ACHN (cell line): ENCODE data around the gene DAPK2.
"Not testable (repeated sequence)": the region's sequence is repeated elsewhere in the genome, so short reads cannot be mapped to it uniquely, and the experiment has no call there.

Experiments used
- DNase-seq: peaks from one replicate; pipeline ENCODE4 v3.0.0-alpha.2; 2015
- in situ Hi-C: cut with HindIII; loops from 2 replicates; pipeline ENCODE4 v1.10.0; 2017; ENCODE audit warnings: low sequenced_read_pairs, low pct_ligation_motif_present, low pct_unique_long_range_greater_than_20kb

The DAPK2 gene

DNA sequence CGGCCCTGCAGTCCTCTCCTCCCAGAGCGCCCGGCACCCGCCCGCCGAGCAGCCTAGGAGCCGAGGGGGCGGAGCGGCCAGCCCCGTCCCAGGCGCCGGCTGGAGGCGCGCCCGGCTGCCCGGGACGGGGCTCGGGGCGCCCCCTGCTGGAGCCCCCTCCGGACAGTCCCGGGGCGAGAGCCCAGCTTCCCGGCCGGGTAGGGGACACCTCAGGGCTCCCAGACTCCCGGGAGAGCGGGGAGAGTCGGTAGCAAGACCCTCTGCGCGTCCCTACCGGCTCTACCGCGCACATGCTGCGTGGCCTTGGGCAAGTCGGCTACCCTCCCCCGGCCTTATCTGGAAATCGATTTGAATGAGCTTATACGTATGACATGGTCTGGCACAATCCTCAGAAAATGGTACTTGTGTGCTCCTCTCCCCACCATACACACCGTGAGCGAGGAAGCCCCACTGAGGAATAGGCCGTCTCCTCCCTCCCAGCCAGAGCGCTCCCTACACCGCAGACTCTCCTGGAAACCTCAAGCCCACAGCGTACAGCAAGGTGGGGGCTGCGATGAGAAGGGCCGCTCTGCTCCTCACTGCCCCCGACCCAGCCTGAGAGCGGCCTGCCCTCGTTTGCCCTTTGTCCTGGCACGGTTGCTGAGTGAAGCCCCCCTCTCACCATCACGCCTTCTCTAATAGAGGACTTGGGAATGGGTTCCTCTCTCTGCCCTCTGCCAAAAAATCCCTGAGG lies at the start of gene DAPK2:
TSS of gene DAPK2 (minus strand) at position 65 of the 733 bp plus-strand sequence. CDS start 6,224 bp downstream, outside the sequence.
- peak; percentile 67 for DNase-seq
- in situ Hi-C loops, result no loop called here

DNA sequence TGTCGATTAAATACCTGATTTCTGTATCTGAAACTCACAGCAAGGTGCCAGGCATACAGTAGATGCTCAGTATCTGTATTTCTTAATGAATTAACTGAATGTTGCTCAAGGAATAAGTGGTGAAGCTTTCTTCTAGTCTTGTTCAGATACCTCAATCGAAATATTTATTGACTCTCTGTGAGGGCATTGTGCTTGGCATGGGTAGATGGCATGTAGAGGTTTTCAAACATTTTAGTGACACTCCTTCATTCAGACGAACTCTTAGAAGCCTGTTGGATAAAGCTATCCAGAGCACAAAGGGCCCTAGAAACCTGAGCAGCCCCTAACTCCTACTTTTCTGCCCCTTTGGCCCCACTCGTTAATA lies 49.1 kb upstream of the DAPK2 start:
- no peak for DNase-seq
- in situ Hi-C loops, result no loop called here

DNA sequence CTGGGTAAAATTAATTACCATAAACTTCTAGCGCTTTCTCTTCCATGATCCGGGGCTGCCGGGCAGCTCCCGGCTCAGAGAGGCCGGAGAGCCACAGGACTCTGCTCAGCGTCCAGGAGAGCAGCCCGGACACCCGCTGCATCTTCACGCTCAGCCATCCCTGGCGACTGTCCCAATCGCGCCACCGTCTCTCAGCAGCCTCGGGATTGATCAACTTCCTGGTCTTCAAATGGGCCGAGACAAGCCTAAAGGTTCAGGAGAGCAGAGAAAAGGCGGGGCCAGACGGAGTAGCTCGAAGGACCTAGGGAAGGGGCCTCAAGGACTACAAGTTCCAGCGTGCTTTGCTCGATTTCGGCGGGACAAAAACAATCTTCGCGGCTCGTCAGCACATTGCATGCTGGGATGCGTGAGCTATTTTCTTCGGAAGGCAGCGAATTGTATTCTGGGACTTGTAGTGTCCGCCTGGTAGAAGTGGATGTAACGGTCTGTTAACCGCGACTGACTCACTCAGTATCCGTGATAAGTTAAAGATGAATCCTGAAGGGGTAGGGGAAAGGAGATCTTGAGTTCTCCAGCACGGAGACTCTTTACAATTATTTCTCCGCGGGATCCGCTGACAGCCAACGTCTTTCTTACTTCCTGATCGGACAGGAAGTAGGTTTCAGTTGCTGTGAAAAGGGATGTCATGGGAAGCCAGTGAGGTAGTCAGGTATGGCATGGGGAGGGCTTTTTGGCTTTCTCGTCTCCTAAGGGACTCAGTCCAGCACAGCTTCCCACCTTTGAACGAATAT lies 47.5 kb upstream of the DAPK2 start, which contains the start of gene CIAO2A:
TSS of gene CIAO2A (minus strand) at position 212 of the 791 bp plus-strand sequence. CDS start at position 142, 70 bp downstream.
- DNase-seq, result peak; percentile 99
- in situ Hi-C loops, result no loop called here

DNA sequence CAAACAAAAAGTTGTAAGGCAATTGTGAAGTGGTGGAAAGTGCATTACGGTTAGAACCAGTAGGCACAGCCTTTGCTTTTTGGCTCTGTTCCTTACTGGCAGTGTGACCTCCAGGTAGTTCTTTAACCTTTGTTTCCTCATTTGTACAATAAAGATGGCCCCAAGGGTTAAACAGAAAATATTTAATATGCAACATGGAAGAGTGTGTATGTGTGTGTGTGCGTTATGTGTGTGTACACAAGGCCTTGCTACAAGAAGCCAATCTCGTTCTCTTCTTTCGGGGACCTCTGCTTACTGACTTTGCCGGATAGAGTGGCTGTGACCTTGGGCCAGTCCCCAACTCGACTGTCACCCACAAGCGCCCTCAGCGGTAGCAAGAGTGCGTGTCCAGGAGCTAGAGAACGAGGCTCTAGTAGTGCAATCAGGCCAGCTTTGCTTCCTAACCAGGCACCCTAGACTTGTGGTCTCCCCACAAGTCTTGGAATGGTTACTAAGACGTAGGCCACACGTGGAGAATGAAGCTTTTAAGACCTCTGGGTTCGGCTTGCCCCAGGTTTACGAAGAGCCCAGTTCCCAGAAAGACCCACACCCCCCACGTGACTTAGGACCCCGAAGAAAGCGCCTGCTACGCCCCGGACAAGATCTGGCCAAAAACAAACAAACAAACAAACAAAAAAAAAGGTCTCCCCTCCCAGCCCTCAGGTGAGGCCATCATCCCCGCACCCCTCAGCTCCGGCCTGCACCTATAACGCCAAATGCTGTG lies 46.8 kb upstream of the DAPK2 start:
- DNase-seq, result peak; percentile 46

DNA sequence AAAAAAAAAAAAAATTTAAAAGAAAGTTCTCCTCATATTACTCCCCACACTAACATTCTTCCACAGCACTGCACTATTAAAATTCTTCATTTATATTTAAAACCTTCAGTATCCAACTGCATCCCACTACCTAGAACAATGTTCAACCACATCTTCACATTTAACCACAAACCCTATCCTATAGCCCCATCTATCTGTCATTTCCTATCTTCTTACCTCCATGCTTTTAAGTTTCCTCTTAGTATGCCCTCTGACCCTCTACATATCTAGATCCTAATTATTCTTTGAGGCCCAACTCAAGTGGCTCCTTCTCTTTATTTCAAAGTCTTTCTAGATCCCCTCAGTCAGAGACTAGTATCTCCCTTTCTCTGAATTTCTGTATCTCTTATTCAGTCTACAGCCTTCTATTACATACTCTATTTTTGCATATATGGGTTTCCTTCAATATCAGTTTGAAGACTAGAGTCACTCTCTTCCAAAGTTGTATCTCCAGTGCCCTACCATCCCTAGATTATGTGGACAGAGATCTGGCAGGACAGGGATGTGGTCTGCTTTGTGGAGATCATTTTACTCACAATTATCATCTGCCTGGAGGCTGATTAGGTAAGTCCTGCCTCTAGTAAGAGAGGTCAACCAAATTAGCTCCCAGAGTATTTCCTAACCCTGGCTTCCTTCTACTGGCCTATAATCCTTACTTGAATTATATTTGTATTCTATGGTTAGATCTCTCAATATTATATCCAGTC lies 46.0 kb upstream of the DAPK2 start:
- no peak for DNase-seq
- in situ Hi-C loops, result no loop called here

More for the DNA sequence above, 46.8 kb upstream of the DAPK2 start:
- in situ Hi-C loops, result no loop called here

DNA sequence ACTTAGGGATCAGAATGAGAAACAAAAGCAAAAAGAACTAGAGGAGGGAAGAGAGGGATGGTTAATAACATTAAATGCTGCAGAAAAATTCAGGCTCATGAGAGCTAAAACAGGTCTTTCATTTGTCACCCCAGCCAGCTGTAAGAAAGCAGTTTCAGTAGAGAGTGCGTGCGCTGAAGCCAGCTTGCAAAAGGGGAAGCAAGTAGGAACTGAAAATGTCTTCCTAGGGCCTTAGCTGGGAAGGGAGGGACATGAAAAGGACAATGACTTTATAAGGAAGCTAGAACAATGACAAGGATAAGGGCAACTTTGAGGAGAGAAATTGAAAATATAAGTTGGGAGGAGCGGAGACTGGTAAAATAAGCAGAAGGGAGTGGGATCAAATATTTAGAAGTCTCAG lies 44.2 kb upstream of the DAPK2 start:
- DNase-seq, result no peak
- in situ Hi-C loops, result no loop called here

DNA sequence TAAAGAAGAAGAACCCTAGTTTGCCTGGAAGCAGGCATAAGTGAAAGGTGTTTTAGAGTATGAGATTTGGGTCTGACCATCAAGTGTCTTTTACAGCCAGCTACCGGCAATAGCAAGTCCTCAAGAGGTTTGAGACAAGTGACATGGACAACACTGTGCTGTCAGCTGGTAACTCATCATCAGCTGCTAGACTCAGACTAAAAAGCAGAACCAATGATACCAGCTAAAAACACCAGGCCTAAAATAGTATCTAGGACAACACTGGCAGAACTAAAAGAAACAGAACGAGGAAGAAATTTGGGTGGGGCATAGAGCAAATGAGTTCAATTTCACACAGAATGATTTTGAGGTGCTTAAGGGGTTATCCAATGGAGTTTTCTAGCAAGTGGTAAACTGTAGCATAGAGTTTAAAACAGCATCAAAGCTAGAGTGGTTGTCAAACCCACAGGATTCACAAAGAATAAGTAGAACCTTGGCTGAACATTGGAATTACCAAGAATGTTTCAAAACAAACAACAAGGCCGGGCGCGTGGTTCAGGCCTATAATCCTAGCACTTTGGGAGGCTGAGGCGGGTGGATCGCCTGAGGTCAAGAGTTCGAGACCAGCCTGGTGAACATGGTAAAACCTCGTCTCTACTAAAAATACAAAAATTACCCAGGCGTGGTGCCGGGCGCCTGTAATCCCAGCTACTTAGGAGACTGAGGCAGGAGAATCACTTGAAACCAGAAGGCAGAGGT lies 43.4 kb upstream of the DAPK2 start:
- DNase-seq, result no peak
- in situ Hi-C loops, result no loop called here

DNA sequence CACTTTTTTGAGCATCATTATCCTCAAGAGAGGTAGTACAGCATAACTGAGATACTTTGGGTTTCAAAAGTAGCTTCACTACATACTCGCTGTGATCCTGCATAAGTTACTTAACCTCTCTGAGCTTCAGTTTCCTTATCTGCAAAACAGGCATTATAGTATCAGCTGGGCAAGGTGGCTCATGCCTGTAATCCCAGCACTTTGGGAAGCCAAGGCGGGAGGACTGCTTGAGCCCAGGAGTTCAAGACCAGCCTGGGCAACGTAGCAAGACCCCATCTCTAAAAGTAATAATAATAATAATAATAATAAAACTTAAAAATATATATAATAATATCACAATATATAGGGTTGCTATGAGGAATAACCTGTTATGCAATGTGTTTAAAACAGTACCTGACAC lies 36.5 kb upstream of the DAPK2 start:
- in situ Hi-C loops, result no loop called here
- no peak for DNase-seq

DNA sequence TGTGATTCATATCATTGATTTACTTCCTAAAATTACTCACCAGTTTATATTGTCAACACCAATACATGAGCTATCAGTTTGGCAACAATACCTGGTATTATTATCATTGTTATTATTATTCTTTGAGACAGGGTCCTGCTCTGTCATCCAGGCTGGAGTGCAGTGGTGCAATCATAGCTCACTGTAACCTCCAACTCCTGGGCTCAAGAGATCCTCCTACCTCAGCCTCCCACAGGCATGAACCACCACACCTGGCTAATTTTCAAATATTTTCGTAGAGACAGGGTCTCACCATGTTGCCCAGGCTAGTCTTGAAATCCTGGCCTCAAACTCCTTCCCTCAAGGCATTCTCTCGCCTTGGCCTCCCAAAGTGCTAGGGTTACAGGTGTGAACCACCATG lies 27.2 kb upstream of the DAPK2 start:
- DNase-seq, in situ Hi-C loops: not testable (repeated sequence)

DNA sequence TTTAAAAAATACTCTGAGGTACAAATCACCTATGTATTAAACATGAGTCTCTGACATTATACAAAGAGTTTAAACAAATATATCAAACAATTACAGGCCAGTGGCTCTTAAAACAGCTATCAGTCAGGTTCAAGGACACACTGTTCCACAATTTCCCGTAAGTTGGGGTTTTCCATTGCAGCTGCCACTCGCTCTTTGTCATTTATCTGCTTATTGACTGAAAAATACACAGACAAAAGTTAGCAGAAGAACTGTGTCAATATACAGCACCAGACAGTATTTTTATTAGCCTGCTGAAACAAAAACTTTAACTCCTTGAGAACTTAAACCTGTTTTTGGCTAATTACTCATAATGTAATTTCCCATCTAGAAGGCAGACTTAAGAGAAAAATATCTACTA lies 26.5 kb upstream of the DAPK2 start:
- DNase-seq, result no peak
- in situ Hi-C loops, result no loop called here

DNA sequence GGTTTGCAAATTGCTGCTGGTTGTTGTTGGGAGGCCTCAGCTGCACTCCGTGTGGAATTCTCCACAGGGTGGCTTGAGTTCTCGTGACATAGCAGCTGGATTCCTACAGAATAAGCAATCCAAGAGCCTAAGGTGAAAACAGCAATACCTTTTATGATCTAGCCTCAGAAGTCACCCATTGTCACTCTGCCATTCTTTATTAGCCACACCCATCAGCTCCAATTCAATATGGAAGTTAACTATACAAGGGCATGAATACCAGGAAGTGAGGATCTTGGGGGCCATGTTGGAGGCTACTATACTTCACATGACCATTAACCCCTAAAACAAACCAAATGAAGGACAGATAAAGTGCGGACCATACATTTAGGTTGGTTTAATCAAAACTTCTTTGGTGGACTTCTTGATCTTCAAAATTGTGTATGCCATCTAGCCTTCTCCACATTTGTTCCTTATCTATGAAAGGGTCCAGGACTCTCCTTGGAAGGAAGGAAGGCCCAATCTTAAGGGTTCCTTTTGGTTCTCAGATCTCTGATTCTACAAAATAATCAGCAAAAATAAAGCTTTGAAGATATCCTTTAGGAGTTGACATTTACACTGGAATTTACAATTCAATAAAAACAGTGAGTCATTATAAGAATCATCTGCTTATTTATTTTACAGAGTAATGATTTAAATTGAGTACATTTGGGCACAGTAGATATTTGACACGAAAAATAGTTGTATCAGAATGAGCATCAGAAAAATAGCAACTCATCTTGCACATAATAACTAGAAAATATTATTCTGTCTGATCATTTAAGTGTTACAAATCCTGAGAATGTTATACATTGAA lies 25.9 kb upstream of the DAPK2 start:
- in situ Hi-C loops, result no loop called here
- DNase-seq, result peak; percentile 11

DNA sequence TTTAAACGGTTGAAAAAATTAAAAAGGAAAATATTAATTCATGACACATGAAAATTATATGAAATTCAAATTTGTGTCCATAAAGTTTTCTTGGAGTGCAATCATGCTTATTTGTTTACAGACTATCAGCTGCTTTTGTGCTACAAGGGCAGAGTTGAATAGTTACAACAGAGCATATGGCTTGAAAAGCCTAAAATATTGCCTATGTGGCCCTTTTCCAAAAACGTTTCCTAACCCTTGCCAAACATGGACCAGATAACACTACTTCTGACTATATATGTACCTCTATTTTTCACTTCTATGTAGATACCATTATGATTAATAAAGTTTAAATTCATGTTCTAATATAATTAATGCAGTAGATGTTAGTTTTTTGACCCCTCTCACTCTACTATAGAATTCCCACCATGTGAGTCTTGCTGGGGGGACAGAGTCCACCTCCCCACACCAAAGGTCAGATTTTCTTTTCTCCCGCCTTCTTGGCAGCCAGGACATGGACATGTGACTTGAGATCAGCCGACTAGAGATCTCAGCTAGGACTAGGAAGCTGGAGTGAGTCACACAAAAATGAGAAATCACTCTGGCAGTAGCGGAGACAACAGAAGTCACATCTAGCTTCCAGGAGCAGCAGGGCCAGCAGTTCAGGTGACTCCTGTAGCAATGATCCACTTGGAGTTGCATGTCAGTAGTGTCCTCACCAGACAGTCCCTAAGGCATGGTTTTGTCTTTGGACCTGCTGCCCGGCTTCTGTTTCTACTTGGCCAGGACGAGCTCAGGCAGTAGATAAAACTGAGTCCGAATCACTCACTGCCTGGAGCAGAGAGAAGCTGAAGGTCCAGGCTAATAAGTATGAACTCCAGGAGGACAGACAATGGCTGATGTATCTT lies 24.9 kb upstream of the DAPK2 start:
- peak; percentile 71 for DNase-seq
- in situ Hi-C loops, result no loop called here

DNA sequence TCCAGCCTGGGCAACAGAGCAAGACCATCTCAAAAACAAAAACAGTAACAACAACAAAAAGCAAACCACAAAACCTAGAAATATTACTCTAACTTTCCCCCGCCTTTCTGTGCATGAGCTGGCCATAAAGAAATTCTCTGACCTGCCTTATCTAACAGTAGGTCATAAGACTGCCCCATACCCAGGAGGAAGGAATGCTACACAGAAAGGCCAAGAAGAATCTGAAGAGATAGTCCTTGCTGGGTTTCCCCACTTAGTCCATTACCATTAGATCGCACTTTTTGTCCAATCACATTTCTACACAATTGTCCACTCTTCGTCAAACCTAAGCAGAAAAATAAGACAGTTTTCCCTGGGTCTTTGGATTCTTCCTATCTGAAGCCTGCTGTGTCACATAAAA lies 23.8 kb upstream of the DAPK2 start:
- in situ Hi-C loops, result no loop called here
- DNase-seq, result no peak

DNA sequence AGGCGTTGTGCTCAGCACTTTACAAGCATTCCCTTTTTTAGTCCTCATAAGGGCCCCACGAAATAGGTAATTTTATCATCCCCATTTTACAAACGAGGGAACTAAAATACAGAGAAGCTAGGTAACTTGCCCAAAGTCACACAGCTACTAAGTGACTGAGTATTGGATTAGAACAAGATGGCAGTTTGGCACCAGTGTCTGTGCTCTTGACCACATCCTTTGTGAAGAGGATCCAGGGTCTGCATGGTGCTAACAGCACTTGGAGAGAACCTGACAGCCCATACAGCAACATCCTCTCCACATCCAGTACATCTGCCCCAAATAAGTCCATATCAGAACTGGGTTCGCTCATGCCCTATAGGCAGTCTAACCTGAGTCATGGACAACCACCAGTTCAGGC lies 21.8 kb upstream of the DAPK2 start:
- in situ Hi-C loops, result no loop called here
- no peak for DNase-seq

DNA sequence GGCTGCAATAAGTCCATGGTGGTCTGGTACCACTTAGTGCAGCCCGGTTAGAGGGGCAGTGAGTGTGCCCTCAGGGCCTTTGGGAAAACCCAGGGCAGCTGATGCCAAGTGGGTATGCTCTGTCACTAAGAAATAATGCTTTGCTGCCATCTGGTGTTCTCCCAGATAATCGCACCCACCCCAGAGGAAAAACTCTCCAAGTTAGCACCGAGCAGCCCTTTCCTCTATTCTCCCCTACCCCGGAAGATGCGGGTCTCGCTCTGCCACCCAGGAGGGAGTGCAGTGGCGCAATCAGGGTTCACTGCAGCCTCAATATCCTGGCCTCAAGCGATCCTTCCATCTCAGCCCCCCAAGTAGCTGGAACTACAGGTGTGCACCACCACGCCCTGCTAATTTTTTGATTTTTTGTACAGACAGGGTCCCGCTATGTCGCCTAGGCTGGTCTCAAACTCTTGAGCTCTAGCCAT lies 21.3 kb upstream of the DAPK2 start:
- DNase-seq, result peak; percentile 67
- in situ Hi-C loops, result no loop called here

DNA sequence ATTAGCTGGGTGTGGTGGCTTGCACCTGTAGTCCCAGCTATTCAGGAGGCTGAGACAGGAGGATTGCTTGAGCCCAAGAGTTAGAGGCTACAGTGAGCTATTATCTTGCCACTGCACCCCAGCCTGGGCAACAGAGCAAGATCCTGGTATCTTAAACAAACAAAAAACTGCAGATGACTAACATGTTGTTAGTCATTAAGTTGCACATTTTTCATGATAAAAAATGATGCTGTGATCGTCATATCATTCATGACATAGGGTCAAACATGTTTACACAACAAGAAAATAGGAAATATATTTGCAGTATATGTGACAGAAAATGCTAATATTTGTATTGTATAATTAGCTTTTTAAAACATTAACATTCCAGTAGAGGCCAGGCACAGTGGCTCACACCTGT lies 20.2 kb upstream of the DAPK2 start:
- in situ Hi-C loops, result no loop called here
- DNase-seq, result no peak
